Osteoblast (primary cell): Measurements from ENCODE around the gene RIMBP2. TPM values are rescaled to one million over a fixed set of nuclear protein-coding genes. Genes with fewer than 3 reads are reported as not detected.

Experiments
- DNase-seq: peaks from one replicate; pipeline ENCODE4 v3.0.0; 2011; ENCODE audit warnings: low spot score, mixed read lengths; ENCODE audit not compliant: insufficient read length; ENCODE audit errors: missing footprints
- H2AFZ ChIP-seq: 2 replicates; pipeline ENCODE4 v1.6.0; 2011; ENCODE audit warnings: mild to moderate bottlenecking, low read length
- H3K27ac ChIP-seq: 2 replicates; pipeline ENCODE4 v1.5.1; 2011; ENCODE audit warnings: mild to moderate bottlenecking, low read depth, low read length, moderate library complexity
- H3K27me3 ChIP-seq: 2 replicates; pipeline ENCODE4 v1.6.0; 2012; ENCODE audit warnings: mild to moderate bottlenecking, control low read depth, inconsistent platforms, low read length, moderate library complexity; ENCODE audit not compliant: insufficient read depth
- H3K36me3 ChIP-seq: 2 replicates; pipeline ENCODE4 v1.5.1; 2011; ENCODE audit warnings: mild to moderate bottlenecking, low read length, control low read depth, moderate library complexity; ENCODE audit not compliant: insufficient read depth
- H3K4me1 ChIP-seq: 2 replicates; pipeline ENCODE4 v1.5.1; 2011; ENCODE audit warnings: mild to moderate bottlenecking, low read length, control low read depth, moderate library complexity; ENCODE audit not compliant: insufficient read depth
- H3K4me2 ChIP-seq: 2 replicates; pipeline ENCODE4 v1.6.0; 2011; ENCODE audit warnings: mild to moderate bottlenecking, low read length; ENCODE audit not compliant: insufficient read depth
- H3K4me3 ChIP-seq: fragments of 200-600 bp; sonication (generic); 3 replicates; pipeline ENCODE4 v1.5.1; 2012; ENCODE audit warnings: mild to moderate bottlenecking, low read length, inconsistent platforms; ENCODE audit not compliant: insufficient read depth
- H3K79me2 ChIP-seq: 2 replicates; pipeline ENCODE4 v1.6.0; 2012; ENCODE audit warnings: mild to moderate bottlenecking, low read length, control low read depth, inconsistent platforms; ENCODE audit not compliant: insufficient read depth
- H3K9me3 ChIP-seq: 2 replicates; pipeline ENCODE4 v1.5.1; 2011; ENCODE audit warnings: low read depth, low read length, control low read depth
- H4K20me1 ChIP-seq: 2 replicates; pipeline ENCODE4 v1.6.0; 2012; ENCODE audit warnings: mild to moderate bottlenecking, low read length, control low read depth; ENCODE audit not compliant: insufficient read depth
- total RNA-seq: library from RNA; depleted of rRNA; stranded (reverse); fragments of >200 nt; gene quantifications from 2 replicates; pipeline ENCODE4 v1.2.3, GENCODE V29; 2012
- TF ChIP-seq, protein P1 (sequence below): IDR thresholded peaks from 2 replicates; pipeline ENCODE4 v1.5.1; 2011; ENCODE audit warnings: mild to moderate bottlenecking, low read depth, low read length, moderate library complexity; ENCODE audit errors: extremely low read depth

Gene RIMBP2
- total RNA-seq, 1 donor: not detected

GRCh38 chr12:130385193-130385592, 330.9 kb downstream of the RIMBP2 start:
- Histone ChIP-seq H2AFZ (no peak overlapping the region), H3K79me2 (no peaks in the 10 kb centered on the region), H3K27ac (no peak overlapping the region), H3K9me3 (no peaks in the 10 kb centered on the region), H3K4me1 (no peaks in the 10 kb centered on the region), H4K20me1 (no peaks in the 10 kb centered on the region), H3K4me3 (no peak overlapping the region), H3K36me3 (no peaks in the 10 kb centered on the region), H3K4me2 (no peak overlapping the region), H3K27me3 (no peaks in the 10 kb centered on the region)
- TF ChIP-seq, protein P1, sequence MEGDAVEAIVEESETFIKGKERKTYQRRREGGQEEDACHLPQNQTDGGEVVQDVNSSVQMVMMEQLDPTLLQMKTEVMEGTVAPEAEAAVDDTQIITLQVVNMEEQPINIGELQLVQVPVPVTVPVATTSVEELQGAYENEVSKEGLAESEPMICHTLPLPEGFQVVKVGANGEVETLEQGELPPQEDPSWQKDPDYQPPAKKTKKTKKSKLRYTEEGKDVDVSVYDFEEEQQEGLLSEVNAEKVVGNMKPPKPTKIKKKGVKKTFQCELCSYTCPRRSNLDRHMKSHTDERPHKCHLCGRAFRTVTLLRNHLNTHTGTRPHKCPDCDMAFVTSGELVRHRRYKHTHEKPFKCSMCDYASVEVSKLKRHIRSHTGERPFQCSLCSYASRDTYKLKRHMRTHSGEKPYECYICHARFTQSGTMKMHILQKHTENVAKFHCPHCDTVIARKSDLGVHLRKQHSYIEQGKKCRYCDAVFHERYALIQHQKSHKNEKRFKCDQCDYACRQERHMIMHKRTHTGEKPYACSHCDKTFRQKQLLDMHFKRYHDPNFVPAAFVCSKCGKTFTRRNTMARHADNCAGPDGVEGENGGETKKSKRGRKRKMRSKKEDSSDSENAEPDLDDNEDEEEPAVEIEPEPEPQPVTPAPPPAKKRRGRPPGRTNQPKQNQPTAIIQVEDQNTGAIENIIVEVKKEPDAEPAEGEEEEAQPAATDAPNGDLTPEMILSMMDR: no peak
- DNase-seq: no peak

DNA sequence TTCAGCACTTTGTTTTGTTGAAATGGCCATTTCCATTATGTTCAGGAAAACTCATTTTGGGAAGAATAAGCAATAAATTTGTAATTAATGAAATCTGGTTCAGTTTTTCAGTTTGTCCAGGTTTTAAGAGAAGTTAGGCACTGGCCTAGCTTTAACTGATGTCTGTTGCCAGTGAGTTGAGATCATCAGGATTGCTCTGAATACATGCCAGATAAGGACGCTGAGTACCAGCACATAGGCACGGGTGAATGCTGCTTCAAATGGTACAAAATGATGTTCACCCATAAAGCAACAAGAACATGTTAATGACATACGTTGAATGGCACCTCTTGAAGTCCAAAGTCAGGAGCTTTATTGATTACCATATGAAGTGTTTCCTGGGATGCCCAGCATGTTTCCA, 331.9 kb downstream of the RIMBP2 start:
- no peaks in the 10 kb centered on the region for H3K27me3 ChIP-seq
- DNase-seq: no peak
- H3K36me3 ChIP-seq: no peaks in the 10 kb centered on the region
- H4K20me1 ChIP-seq: no peaks in the 10 kb centered on the region
- H3K27ac ChIP-seq: no peak overlapping the region
- H3K4me1 ChIP-seq: no peaks in the 10 kb centered on the region
- no peak overlapping the region for H3K4me3 ChIP-seq
- H3K9me3 ChIP-seq: no peaks in the 10 kb centered on the region
- TF ChIP-seq, protein P1: no peak
- no peaks in the 10 kb centered on the region for H3K79me2 ChIP-seq
- H3K4me2 ChIP-seq: no peak overlapping the region
- no peak overlapping the region for H2AFZ ChIP-seq

- no peaks in the 10 kb centered on the region for H3K9me3 ChIP-seq
- no peak overlapping the region for H3K4me3 ChIP-seq
- no peaks in the 10 kb centered on the region for H3K79me2 ChIP-seq
- TF ChIP-seq, protein P1: no peak
- no peaks in the 10 kb centered on the region for H3K36me3 ChIP-seq
- H2AFZ ChIP-seq: no peak overlapping the region
- no peak overlapping the region for H3K27ac ChIP-seq
- H3K27me3 ChIP-seq: no peaks in the 10 kb centered on the region
- H3K4me2 ChIP-seq: no peak overlapping the region
- no peaks in the 10 kb centered on the region for H3K4me1 ChIP-seq
- no peak for DNase-seq
- H4K20me1 ChIP-seq: no peaks in the 10 kb centered on the region
These were observed 333.3 kb downstream of the RIMBP2 start for GRCh38 chr12:130382818-130383217.

- TF ChIP-seq, protein P1: no peak
- Histone ChIP-seq H2AFZ (no peak overlapping the region), H3K27ac (no peak overlapping the region), H3K9me3 (peaks cover 7% of the 10 kb centered on the region), H3K79me2 (no peaks in the 10 kb centered on the region), H4K20me1 (no peaks in the 10 kb centered on the region), H3K4me2 (no peak overlapping the region), H3K27me3 (no peaks in the 10 kb centered on the region), H3K4me3 (no peak overlapping the region), H3K4me1 (no peaks in the 10 kb centered on the region), H3K36me3 (no peaks in the 10 kb centered on the region)
- no peak for DNase-seq
These were observed 340.5 kb downstream of the RIMBP2 start for GRCh38 chr12:130375296-130376287.
